ENCODE results near the gene PLAAT2. TPM values are rescaled to one million over a fixed set of nuclear protein-coding genes. Genes with fewer than 3 reads are reported as not detected.
"Not testable (repeated sequence)": the region's sequence is repeated elsewhere in the genome, so short reads cannot be mapped to it uniquely, and the experiment has no call there.

The PLAAT2 gene
- total RNA-seq, 4 donors from 2014 or later, result 38.7 to 47.9 (median 43.0) TPM; not detected in 1

GRCh38 chr11:63532799-63533475 is 30.2 kb downstream of the PLAAT2 start:
- intact Hi-C loops (cut with DNase I; ENCODE audit: low total_unique reads) (no loop called here), in situ Hi-C loops (cut with MboI; ENCODE audit: low pct_ligation_motif_present in 1 of 4, low pct_unique_long_range_greater_than_20kb in 1 of 4, low sequenced_read_pairs in 3 of 4) (no loop called here)
- Histone ChIP-seq H3K9me3 (no peaks in the 10 kb centered on the region), H3K4me3 (no peak overlapping the region), H3K36me3 (no peaks in the 10 kb centered on the region), H3K27ac (no peak overlapping the region), H3K4me1 (peaks cover 13 to 43% (median 22%) of the 10 kb centered on the region in 4 donors), H3K27me3 (no peaks in the 10 kb centered on the region)
- no peak for DNase-seq
- TF ChIP-seq CTCF (IDR thresholded peaks at IDR 0.05) (no peak), EP300 (IDR thresholded peaks at IDR 0.05; ENCODE audit: low read depth) (no peak), POLR2A (IDR thresholded peaks at IDR 0.05) (no peak), POLR2AphosphoS5 (IDR thresholded peaks at IDR 0.05) (no peak)
- WGBS, 2 donors (ENCODE audit: low coverage in 1 of 2), result 72% methylated on average over 2 to 4 of the region's 4 CpGs

- intact Hi-C loops (cut with DNase I; ENCODE audit: low total_unique reads) (no loop called here), in situ Hi-C loops (cut with MboI; ENCODE audit: low pct_ligation_motif_present in 1 of 4, low pct_unique_long_range_greater_than_20kb in 1 of 4, low sequenced_read_pairs in 3 of 4) (no loop called here)
- no peak for DNase-seq
- 64 to 79% methylated on average over 2 of the region's 2 CpGs for WGBS, 2 donors (ENCODE audit: low coverage in 1 of 2)
- H3K4me3 ChIP-seq, result no peak overlapping the region
- H3K9me3 ChIP-seq, result no peaks in the 10 kb centered on the region
- H3K27me3 ChIP-seq, result no peaks in the 10 kb centered on the region
- H3K4me1 ChIP-seq, result peaks cover 6 to 35% (median 16%) of the 10 kb centered on the region in 4 donors
- peak overlapping the region in 3 of 4 donors; percentile 33 to 39 (median 37) for H3K27ac ChIP-seq
- H3K36me3 ChIP-seq, result no peaks in the 10 kb centered on the region
- TF ChIP-seq POLR2A (IDR thresholded peaks at IDR 0.05) (no peak), CTCF (IDR thresholded peaks at IDR 0.05) (no peak), POLR2AphosphoS5 (IDR thresholded peaks at IDR 0.05) (no peak), EP300 (IDR thresholded peaks at IDR 0.05; ENCODE audit: low read depth) (no peak)
Observed at GRCh38 chr11:63532117-63532516, 31.1 kb downstream of the PLAAT2 start.

GRCh38 chr11:63531074-63531792 is 31.9 kb downstream of the PLAAT2 start:
- Histone ChIP-seq H3K4me1 (peaks cover 5 to 28% (median 8%) of the 10 kb centered on the region in 4 donors), H3K27ac (peak overlapping the region in 2 of 4 donors; percentile 37 to 39)
- DNase-seq, result peak; percentile 24
- in situ Hi-C loops (cut with MboI; ENCODE audit: low pct_ligation_motif_present in 1 of 4, low pct_unique_long_range_greater_than_20kb in 1 of 4, low sequenced_read_pairs in 3 of 4); H3K27me3 ChIP-seq; H3K9me3 ChIP-seq; H3K36me3 ChIP-seq; intact Hi-C loops (cut with DNase I; ENCODE audit: low total_unique reads); H3K4me3 ChIP-seq: not testable (repeated sequence)
- WGBS, 2 donors (ENCODE audit: low coverage in 1 of 2), result 76 to 80% methylated on average over 1 to 5 of the region's 6 CpGs

GRCh38 chr11:63530021-63530420 is 33.2 kb downstream of the PLAAT2 start:
- no peaks in the 10 kb centered on the region for H3K27me3 ChIP-seq
- intact Hi-C loops (cut with DNase I; ENCODE audit: low total_unique reads) (no loop called here), in situ Hi-C loops (cut with MboI; ENCODE audit: low pct_ligation_motif_present in 1 of 4, low pct_unique_long_range_greater_than_20kb in 1 of 4, low sequenced_read_pairs in 3 of 4) (no loop called here)
- no peaks in the 10 kb centered on the region for H3K9me3 ChIP-seq
- DNase-seq, result no peak
- no peaks in the 10 kb centered on the region for H3K36me3 ChIP-seq
- H3K4me1 ChIP-seq, result peaks cover 0 to 16% (median 1%) of the 10 kb centered on the region in 4 donors
- no peak overlapping the region for H3K27ac ChIP-seq
- H3K4me3 ChIP-seq, result no peak overlapping the region
- TF ChIP-seq EP300 (IDR thresholded peaks at IDR 0.05; ENCODE audit: low read depth), result no peak
- no peak for TF ChIP-seq CTCF (IDR thresholded peaks at IDR 0.05)
- TF ChIP-seq POLR2AphosphoS5 (IDR thresholded peaks at IDR 0.05), result no peak
- no peak for TF ChIP-seq POLR2A (IDR thresholded peaks at IDR 0.05)
- 90% methylated on average over 2 of the region's 2 CpGs; no CpG with 5 or more reads in 1 of the 2 donors for WGBS, 2 donors (ENCODE audit: low coverage in 1 of 2)

- not testable (repeated sequence) for H3K4me3 ChIP-seq, H3K27ac ChIP-seq
Observed at GRCh38 chr11:63529373-63529772, 33.8 kb downstream of the PLAAT2 start.

GRCh38 chr11:63528729-63529278 is 34.4 kb downstream of the PLAAT2 start:
- in situ Hi-C loops (cut with MboI; ENCODE audit: low pct_ligation_motif_present in 1 of 4, low pct_unique_long_range_greater_than_20kb in 1 of 4, low sequenced_read_pairs in 3 of 4); intact Hi-C loops (cut with DNase I; ENCODE audit: low total_unique reads); H3K4me3 ChIP-seq; H3K9me3 ChIP-seq; H3K4me1 ChIP-seq; DNase-seq; H3K27ac ChIP-seq; H3K27me3 ChIP-seq; H3K36me3 ChIP-seq: not testable (repeated sequence)
- 40 to 68% methylated on average over 1 of the region's 3 CpGs for WGBS, 2 donors (ENCODE audit: low coverage in 1 of 2)

More at GRCh38 chr11:63529373-63529772, 33.8 kb downstream of the PLAAT2 start:
- H3K4me1 ChIP-seq; H3K9me3 ChIP-seq; DNase-seq; H3K27me3 ChIP-seq; in situ Hi-C loops (cut with MboI; ENCODE audit: low pct_ligation_motif_present in 1 of 4, low pct_unique_long_range_greater_than_20kb in 1 of 4, low sequenced_read_pairs in 3 of 4); H3K36me3 ChIP-seq; intact Hi-C loops (cut with DNase I; ENCODE audit: low total_unique reads): not testable (repeated sequence)
- WGBS, 2 donors (ENCODE audit: low coverage in 1 of 2), result 57 to 69% methylated on average over 3 to 6 of the region's 6 CpGs

GRCh38 chr11:63528156-63528555 is 35.0 kb downstream of the PLAAT2 start:
- intact Hi-C loops (cut with DNase I; ENCODE audit: low total_unique reads); H3K27ac ChIP-seq: not testable (repeated sequence)

More at GRCh38 chr11:63528156-63528555, 35.0 kb downstream of the PLAAT2 start:
- H3K4me1 ChIP-seq; H3K36me3 ChIP-seq; in situ Hi-C loops (cut with MboI; ENCODE audit: low pct_ligation_motif_present in 1 of 4, low pct_unique_long_range_greater_than_20kb in 1 of 4, low sequenced_read_pairs in 3 of 4); DNase-seq; H3K9me3 ChIP-seq; H3K4me3 ChIP-seq; H3K27me3 ChIP-seq: not testable (repeated sequence)
- 59 to 79% methylated on average over 3 to 8 of the region's 11 CpGs for WGBS, 2 donors (ENCODE audit: low coverage in 1 of 2)
